Measurements from ENCODE around the gene ERH. TPM values are rescaled to one million over a fixed set of nuclear protein-coding genes. Genes with fewer than 3 reads are reported as not detected.

The ERH gene
- total and polyA plus RNA-seq, 2 donors (not counting 3 experiments of a cell fraction or from before 2014, with no cell fraction given), result 157 to 263 TPM

- ChIA-PET CTCF (interaction anchor here (8.0 kb wide), 1 partner anchor 108 kb away, joined by 78 read pairs; no protein-coding TSS in a partner anchor), POLR2A (no interaction called here)
- no peaks in the 10 kb centered on the region for H3K79me2 ChIP-seq (ENCODE audit: control insufficient read depth, insufficient read depth, low read length)
- no peaks in the 10 kb centered on the region for H3K9me1 ChIP-seq (replicated peaks; ENCODE audit: control insufficient read depth, extremely low read depth, insufficient read depth, low read length)
- H3K4me2 ChIP-seq (ENCODE audit: insufficient read depth, low read length), result no peak overlapping the region
- FAIRE-seq, result no peak
- H3K9me3 ChIP-seq (replicated peaks; ENCODE audit: control insufficient read depth, insufficient read depth, low read length), result no peaks in the 10 kb centered on the region
- H2AFZ ChIP-seq (ENCODE audit: low read depth, low read length), result no peak overlapping the region
- no peak for DNase-seq (ENCODE audit: low read depth, low spot score)
- no peak overlapping the region for H3K9ac ChIP-seq (replicated peaks; ENCODE audit: extremely low read depth, insufficient read depth, low read length)
- peaks cover 2 to 3% of the 10 kb centered on the region in 2 experiments for H3K27me3 ChIP-seq (ENCODE audit: control insufficient read depth in 2 of 2, insufficient read depth in 2 of 2, low read length in 2 of 2)
- H3K4me1 ChIP-seq (ENCODE audit: control insufficient read depth, extremely low read depth, insufficient read depth, low read length), result no peaks in the 10 kb centered on the region
- no TSS peak for BruUV-seq (replicated peaks)
- dilution Hi-C loops (cut with MboI; ENCODE audit: extremely low pct_ligation_motif_present, low sequenced_read_pairs), result no loop called here
- no peak overlapping the region for H3K4me3 ChIP-seq (replicated peaks in 1 of 3; ENCODE audit: insufficient read depth in 1 of 3, low read depth in 1 of 3, low read length in 3 of 3)
- H4K20me1 ChIP-seq (replicated peaks; ENCODE audit: control insufficient read depth, extremely low read depth, insufficient read depth, low read length), result no peaks in the 10 kb centered on the region
- TF ChIP-seq CTCF (IDR thresholded peaks at IDR 0.05; ENCODE audit: extremely low read depth in 1 of 2, insufficient read depth in 1 of 2, low read depth in 1 of 2, low read length in 2 of 2) (no peak), MAX (IDR thresholded peaks at IDR 0.05; ENCODE audit: insufficient read depth, insufficient read length) (no peak), GATA2 (IDR thresholded peaks at IDR 0.05; ENCODE audit: insufficient read depth, insufficient read length, low read depth, low read length) (no peak), POLR2AphosphoS5 (IDR thresholded peaks at IDR 0.05; ENCODE audit: insufficient read depth, low read depth, low read length) (no peak), JUN (IDR thresholded peaks at IDR 0.05; ENCODE audit: borderline replicate concordance, insufficient read depth, insufficient read length, low read depth) (no peak), POLR2A (IDR thresholded peaks at IDR 0.05; ENCODE audit: low read depth, low read length) (no peak), EZH2 (IDR thresholded peaks at IDR 0.05; ENCODE audit: borderline replicate concordance, low read depth, low read length, severe bottlenecking) (no peak), FOS (IDR thresholded peaks at IDR 0.05; ENCODE audit: borderline replicate concordance, insufficient read depth, low read length) (no peak), MYC (IDR thresholded peaks at IDR 0.05; ENCODE audit: low read depth, low read length) (no peak)
- intact Hi-C loops (cut with micrococcal nuclease), result no loop called here
- H3K36me3 ChIP-seq (ENCODE audit: control insufficient read depth in 2 of 2, extremely low read depth in 1 of 2, insufficient read depth in 2 of 2, low read length in 2 of 2), result no peaks in the 10 kb centered on the region
- H3K27ac ChIP-seq (ENCODE audit: insufficient read depth, low read depth, low read length), result no peak overlapping the region
Observed at GRCh38 chr14:69349091-69349777, 48.9 kb downstream of the ERH start.
